Measurements from ENCODE around the gene PLEKHG4B. TPM values are rescaled to one million over a fixed set of nuclear protein-coding genes. Genes with fewer than 3 reads are reported as not detected.

PLEKHG4B gene, protein sequence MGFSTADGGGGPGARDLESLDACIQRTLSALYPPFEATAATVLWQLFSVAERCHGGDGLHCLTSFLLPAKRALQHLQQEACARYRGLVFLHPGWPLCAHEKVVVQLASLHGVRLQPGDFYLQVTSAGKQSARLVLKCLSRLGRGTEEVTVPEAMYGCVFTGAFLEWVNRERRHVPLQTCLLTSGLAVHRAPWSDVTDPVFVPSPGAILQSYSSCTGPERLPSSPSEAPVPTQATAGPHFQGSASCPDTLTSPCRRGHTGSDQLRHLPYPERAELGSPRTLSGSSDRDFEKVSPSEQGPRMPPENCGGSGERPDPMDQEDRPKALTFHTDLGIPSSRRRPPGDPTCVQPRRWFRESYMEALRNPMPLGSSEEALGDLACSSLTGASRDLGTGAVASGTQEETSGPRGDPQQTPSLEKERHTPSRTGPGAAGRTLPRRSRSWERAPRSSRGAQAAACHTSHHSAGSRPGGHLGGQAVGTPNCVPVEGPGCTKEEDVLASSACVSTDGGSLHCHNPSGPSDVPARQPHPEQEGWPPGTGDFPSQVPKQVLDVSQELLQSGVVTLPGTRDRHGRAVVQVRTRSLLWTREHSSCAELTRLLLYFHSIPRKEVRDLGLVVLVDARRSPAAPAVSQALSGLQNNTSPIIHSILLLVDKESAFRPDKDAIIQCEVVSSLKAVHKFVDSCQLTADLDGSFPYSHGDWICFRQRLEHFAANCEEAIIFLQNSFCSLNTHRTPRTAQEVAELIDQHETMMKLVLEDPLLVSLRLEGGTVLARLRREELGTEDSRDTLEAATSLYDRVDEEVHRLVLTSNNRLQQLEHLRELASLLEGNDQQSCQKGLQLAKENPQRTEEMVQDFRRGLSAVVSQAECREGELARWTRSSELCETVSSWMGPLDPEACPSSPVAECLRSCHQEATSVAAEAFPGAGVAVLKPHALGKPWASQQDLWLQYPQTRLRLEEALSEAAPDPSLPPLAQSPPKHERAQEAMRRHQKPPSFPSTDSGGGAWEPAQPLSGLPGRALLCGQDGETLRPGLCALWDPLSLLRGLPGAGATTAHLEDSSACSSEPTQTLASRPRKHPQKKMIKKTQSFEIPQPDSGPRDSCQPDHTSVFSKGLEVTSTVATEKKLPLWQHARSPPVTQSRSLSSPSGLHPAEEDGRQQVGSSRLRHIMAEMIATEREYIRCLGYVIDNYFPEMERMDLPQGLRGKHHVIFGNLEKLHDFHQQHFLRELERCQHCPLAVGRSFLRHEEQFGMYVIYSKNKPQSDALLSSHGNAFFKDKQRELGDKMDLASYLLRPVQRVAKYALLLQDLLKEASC (N-terminal part only)
- under 0.01 and 1.5 TPM in 2 replicates for total RNA-seq

DNA sequence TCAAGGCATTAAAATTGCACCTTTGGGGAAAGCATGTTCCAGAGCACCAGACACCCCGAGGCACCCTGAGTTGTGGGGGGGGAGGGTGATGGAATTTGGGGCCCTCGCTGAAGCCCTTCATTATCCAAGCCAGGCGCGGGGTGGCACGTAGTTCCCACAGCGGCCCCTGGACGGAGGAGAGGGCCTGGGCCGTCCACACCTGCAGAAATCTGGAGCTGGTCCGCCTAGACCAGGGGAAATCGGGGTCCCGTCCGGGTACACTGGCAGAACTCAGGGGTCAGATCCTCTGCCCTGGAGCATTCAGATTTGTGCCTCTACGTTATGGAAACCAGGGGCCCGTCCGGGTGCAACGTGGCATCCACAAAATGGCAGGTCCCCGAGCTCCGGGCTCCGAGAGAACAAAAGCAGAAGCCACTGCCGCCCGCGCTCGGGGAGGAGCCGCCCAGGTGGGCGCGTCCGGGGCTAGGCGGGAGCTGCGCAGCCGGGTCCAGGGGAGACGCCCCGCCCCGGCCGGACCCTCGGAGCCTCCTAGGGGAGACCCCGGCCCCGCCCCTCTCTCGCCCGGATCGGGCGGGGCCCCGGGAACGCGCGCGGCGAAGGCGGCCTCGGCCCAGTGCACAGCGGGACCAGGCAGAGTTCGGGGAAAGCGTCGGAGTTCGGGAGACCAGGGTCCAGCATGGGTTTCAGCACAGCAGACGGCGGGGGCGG, at the start of gene PLEKHG4B:
Gene PLEKHG4B, plus strand, starts transcription at position 613 of the 708 bp plus-strand sequence. Its CDS starts 64 bp downstream, at position 677.

GRCh38 chr5:191036-191948, 99.3 kb downstream of the PLEKHG4B start, which contains the start of gene LRRC14B:
Gene LRRC14B (plus strand): TSS chr5:191495. CDS start chr5:191539, 44 bp downstream.

DNA sequence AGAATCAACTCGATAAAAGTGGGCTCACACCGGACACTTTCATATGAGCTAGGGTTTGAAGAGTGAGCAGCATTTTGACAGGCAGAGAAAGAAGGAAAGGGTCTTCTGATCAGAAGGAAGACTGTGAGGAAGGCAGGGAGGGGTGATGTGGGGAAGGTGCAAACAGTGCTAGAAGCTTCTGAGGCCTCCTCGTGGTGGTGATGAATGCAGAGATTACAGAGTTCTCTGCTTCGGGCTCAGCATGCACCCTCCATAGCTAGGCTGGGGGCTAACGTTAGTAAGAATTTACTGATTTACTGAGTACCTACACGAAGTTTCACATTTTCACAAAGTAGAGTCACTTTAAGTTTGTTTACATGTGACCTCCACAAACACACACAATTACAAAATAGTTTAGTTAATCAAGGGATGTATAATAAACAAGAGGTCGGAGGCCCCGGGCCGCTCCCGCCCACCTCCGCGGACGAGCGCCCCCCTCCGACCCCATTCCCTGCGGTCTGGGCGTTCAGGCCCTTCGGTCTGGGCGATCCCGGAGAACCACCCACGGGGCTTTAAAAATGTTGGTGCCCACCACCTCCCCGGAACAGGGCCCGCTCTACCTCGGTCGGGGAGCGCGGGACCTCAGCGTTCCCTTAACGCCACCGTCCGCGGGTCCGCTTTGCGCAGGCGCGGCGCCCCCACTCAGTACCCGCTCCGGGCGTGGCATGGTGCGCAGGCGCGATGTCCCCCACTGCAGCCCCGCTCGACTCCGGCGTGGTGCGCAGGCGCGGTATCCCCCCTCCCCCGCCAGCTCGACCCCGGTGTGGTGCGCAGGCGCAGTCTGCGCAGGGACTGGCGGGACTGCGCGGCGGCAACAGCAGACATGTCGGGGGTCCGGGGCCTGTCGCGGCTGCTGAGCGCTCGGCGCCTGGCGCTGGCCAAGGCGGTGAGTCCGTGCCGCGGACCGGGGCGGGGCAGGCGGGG, 125.8 kb downstream of the PLEKHG4B start, which contains the start of the genes CCDC127 and SDHA:
Gene CCDC127, minus strand, starts transcription at position 660 of the 963 bp plus-strand sequence. CDS start 1,304 bp downstream, outside the sequence.
Gene SDHA, plus strand, starts transcription at position 827 of the 963 bp plus-strand sequence. Its CDS starts 36 bp downstream, at position 863.

Other genes with a start within 250 kb of the PLEKHG4B start
- not detected in 2 replicates for gene LRRC14B, start 99.3 kb downstream of the PLEKHG4B start, total RNA-seq
- 3.1 and 3.6 TPM in 2 replicates for gene CCDC127, start 126.0 kb downstream of the PLEKHG4B start, total RNA-seq
- gene SDHA, start 126.2 kb downstream of the PLEKHG4B start, total RNA-seq = 91.5 and 93.1 TPM in 2 replicates
- gene PDCD6, start 179.5 kb downstream of the PLEKHG4B start, total RNA-seq = 98.7 and 106 TPM in 2 replicates
- 0.37 and 0.63 TPM in 2 replicates for gene AHRR, start 229.5 kb downstream of the PLEKHG4B start, total RNA-seq